ENCODE measurements around the gene CRYBA2.

- TF ChIP-seq CTCF (IDR thresholded peaks at IDR 0.05 in 2 of 3, conservative IDR thresholded peaks at IDR 0.05 in 1 of 3; ENCODE audit: borderline replicate concordance in 1 of 3, insufficient read depth in 1 of 3, low read depth in 2 of 3, low read length in 2 of 3) (no peak), ZBTB33 (IDR thresholded peaks at IDR 0.05; ENCODE audit: extremely low read depth, insufficient replicate concordance, low read length) (no peak), POLR2A (IDR thresholded peaks at IDR 0.05; ENCODE audit: borderline replicate concordance, extremely low read depth, insufficient read depth, insufficient read length) (no peak), MAX (IDR thresholded peaks at IDR 0.05) (no peak), EZH2phosphoT487 (IDR thresholded peaks at IDR 0.05; ENCODE audit: borderline replicate concordance) (no peak)
Measured at GRCh38 chr2:219026946-219027345, 33.7 kb upstream of the CRYBA2 start.

Data from HCT116 (cell line).